Measurements from ENCODE around the gene DAPK1. TPM values are rescaled to one million over a fixed set of nuclear protein-coding genes. Genes with fewer than 3 reads are reported as not detected.

Gene DAPK1
- total RNA-seq, 1 donor from 2014 or later = 29.5 TPM

DNA sequence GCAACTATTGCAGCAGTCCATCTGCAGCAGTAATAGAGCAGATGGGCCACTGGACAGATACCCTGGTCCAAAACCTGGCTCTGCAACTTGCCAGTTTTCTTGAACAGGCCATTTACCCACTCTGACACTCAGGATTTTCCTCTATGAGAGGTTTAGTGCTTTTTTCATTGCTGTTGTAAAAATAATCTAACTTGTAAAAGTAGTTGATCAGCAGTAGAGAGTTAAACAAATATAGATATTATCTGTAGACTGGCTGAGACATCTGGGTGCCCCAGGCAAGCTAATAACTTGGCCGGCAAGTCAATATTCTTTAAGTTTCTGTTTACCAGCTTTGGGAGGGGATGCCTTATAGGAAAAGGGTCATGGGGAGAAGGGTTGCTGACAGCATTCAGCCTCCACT, 4.1 kb downstream of the DAPK1 start:
- TF ChIP-seq, protein P1, sequence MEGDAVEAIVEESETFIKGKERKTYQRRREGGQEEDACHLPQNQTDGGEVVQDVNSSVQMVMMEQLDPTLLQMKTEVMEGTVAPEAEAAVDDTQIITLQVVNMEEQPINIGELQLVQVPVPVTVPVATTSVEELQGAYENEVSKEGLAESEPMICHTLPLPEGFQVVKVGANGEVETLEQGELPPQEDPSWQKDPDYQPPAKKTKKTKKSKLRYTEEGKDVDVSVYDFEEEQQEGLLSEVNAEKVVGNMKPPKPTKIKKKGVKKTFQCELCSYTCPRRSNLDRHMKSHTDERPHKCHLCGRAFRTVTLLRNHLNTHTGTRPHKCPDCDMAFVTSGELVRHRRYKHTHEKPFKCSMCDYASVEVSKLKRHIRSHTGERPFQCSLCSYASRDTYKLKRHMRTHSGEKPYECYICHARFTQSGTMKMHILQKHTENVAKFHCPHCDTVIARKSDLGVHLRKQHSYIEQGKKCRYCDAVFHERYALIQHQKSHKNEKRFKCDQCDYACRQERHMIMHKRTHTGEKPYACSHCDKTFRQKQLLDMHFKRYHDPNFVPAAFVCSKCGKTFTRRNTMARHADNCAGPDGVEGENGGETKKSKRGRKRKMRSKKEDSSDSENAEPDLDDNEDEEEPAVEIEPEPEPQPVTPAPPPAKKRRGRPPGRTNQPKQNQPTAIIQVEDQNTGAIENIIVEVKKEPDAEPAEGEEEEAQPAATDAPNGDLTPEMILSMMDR (IDR thresholded peaks at IDR 0.05) = no peak
- no peak for TF ChIP-seq EZH2phosphoT487 (IDR thresholded peaks at IDR 0.05)
- no peak for TF ChIP-seq EZH2 (IDR thresholded peaks at IDR 0.05)

DNA sequence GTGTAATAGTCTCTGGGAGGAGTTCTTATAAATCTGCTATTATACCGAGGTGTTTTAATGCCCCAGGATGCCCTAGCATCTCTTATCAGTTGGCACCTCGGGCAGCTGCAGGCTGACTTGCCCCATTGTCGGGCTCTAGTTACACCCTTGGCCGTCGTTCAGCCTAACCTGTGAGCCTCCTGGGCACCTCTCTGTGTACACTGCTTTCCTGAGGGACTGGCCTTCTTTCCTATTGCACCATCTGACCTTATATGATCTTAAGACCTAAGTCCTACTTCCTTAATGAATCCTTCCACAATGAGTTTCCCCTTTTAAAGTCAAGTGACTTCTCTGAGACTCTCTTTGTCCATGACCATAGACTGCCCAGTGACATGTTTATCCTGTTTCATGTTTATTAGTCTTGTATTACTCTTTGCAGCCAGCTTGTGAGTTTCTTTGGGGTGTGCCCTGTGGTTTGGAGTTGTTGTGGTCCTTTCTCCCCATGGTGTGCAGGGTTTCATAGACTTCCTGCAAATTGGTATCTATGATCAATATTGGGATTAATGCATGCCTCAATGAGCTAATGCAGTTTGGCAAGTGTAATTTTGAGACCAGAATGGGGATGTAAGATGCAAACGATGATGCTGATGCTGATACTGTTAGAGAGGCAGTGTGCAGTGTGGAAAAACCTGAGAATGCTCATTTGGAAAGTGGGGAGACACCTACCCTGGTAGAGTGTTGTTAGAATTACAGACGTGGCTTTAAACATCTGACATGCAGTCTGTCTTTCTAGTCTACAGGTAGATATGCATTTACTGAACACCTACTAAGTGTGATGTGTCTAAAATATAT, 4.9 kb downstream of the DAPK1 start:
- Histone ChIP-seq H3K9ac (no peak overlapping the region), H3K4me1 (peaks cover 11% of the 10 kb centered on the region), H3K4me3 (no peak overlapping the region), H4K20me1 (ENCODE audit: low read depth) (peaks cover 17% of the 10 kb centered on the region), H3K9me3 (ENCODE audit: low read depth) (no peaks in the 10 kb centered on the region), H3K27me3 (no peaks in the 10 kb centered on the region), H3K79me2 (ENCODE audit: low read depth) (peaks cover 89% of the 10 kb centered on the region), H3F3A (ENCODE audit: low read depth) (no peaks in the 10 kb centered on the region), H3K36me3 (no peaks in the 10 kb centered on the region), H3K27ac (no peak overlapping the region), H2AFZ (replicated peaks) (no peak overlapping the region), H3K4me2 (no peak overlapping the region)
- Mint-ChIP-seq H3K27me3 (ENCODE audit: insufficient read depth, low read depth) (peaks cover 3% of the 10 kb centered on the region), H3K36me3 (peaks cover 30% of the 10 kb centered on the region), H3K4me1 (peaks cover 20% of the 10 kb centered on the region), H3K27ac (no peak overlapping the region), H3K4me3 (no peak overlapping the region), H3K9me3 (no peaks in the 10 kb centered on the region)
- no peak for DNase-seq (ENCODE audit: low spot score)
- TF ChIP-seq, protein P1 (IDR thresholded peaks at IDR 0.05) = no peak
- no peak for TF ChIP-seq EZH2phosphoT487 (IDR thresholded peaks at IDR 0.05)
- TF ChIP-seq EZH2 (IDR thresholded peaks at IDR 0.05) = no peak

More for the DNA sequence above, 4.1 kb downstream of the DAPK1 start:
- H3K36me3 Mint-ChIP-seq = peaks cover 24% of the 10 kb centered on the region
- no peaks in the 10 kb centered on the region for H3K9me3 Mint-ChIP-seq
- no peaks in the 10 kb centered on the region for H3K36me3 ChIP-seq
- H3K9me3 ChIP-seq (ENCODE audit: low read depth) = no peaks in the 10 kb centered on the region
- H2AFZ ChIP-seq (replicated peaks) = no peak overlapping the region
- H3K27me3 ChIP-seq = peaks cover under 1% of the 10 kb centered on the region
- H3F3A ChIP-seq (ENCODE audit: low read depth) = no peaks in the 10 kb centered on the region
- no peak overlapping the region for H3K9ac ChIP-seq
- H3K27me3 Mint-ChIP-seq (ENCODE audit: insufficient read depth, low read depth) = peaks cover 3% of the 10 kb centered on the region
- no peak for DNase-seq (ENCODE audit: low spot score)
- peaks cover 20% of the 10 kb centered on the region for H3K4me1 Mint-ChIP-seq
- H3K27ac ChIP-seq = no peak overlapping the region
- no peak overlapping the region for H3K27ac Mint-ChIP-seq
- H3K79me2 ChIP-seq (ENCODE audit: low read depth) = peaks cover 89% of the 10 kb centered on the region
- peaks cover 17% of the 10 kb centered on the region for H4K20me1 ChIP-seq (ENCODE audit: low read depth)
- H3K4me2 ChIP-seq = no peak overlapping the region
- H3K4me1 ChIP-seq = peaks cover 11% of the 10 kb centered on the region
- H3K4me3 ChIP-seq = no peak overlapping the region
- no peak overlapping the region for H3K4me3 Mint-ChIP-seq

DNA sequence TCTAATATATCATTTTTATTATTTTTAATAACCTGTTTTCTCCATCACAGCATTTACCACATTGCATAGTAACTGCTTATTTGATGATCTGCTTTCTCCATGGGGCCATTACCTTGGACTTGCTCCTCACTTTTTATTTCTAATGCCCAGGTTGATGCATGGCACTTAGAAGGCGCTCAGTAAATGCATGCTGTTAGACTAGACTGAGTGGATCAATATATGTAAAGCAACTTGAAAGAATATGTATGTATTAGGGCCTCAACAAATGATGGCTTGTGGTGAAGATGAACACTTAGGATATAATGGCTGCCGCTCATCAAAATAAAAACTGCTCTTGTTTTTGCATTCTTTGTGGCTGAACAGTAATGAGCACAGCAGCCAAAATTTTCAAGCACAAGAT, 5.8 kb downstream of the DAPK1 start:
- TF ChIP-seq, protein P1 (IDR thresholded peaks at IDR 0.05) = no peak
- TF ChIP-seq EZH2phosphoT487 (IDR thresholded peaks at IDR 0.05) (no peak), EZH2 (IDR thresholded peaks at IDR 0.05) (no peak)
- H3K36me3 Mint-ChIP-seq = peaks cover 32% of the 10 kb centered on the region
- no peaks in the 10 kb centered on the region for H3K9me3 Mint-ChIP-seq
- DNase-seq (ENCODE audit: low spot score) = no peak
- Histone ChIP-seq H3F3A (ENCODE audit: low read depth) (no peaks in the 10 kb centered on the region), H3K36me3 (no peaks in the 10 kb centered on the region), H3K79me2 (ENCODE audit: low read depth) (peaks cover 82% of the 10 kb centered on the region), H3K9ac (no peak overlapping the region), H3K4me3 (no peak overlapping the region), H3K4me1 (peaks cover 11% of the 10 kb centered on the region), H3K4me2 (no peak overlapping the region), H3K9me3 (ENCODE audit: low read depth) (no peaks in the 10 kb centered on the region), H2AFZ (replicated peaks) (no peak overlapping the region), H3K27ac (no peak overlapping the region), H3K27me3 (no peaks in the 10 kb centered on the region), H4K20me1 (ENCODE audit: low read depth) (peaks cover 17% of the 10 kb centered on the region)
- H3K27ac Mint-ChIP-seq = no peak overlapping the region
- H3K4me3 Mint-ChIP-seq = no peak overlapping the region
- peaks cover 20% of the 10 kb centered on the region for H3K4me1 Mint-ChIP-seq
- peaks cover 3% of the 10 kb centered on the region for H3K27me3 Mint-ChIP-seq (ENCODE audit: insufficient read depth, low read depth)

All from neural progenitor cell (in vitro differentiated cells).